Cardiac muscle cell (in vitro differentiated cells and primary cell): ENCODE data around the gene CCDC183. TPM values are rescaled to one million over a fixed set of nuclear protein-coding genes. Genes with fewer than 3 reads are reported as not detected.
"Not testable (repeated sequence)": the region's sequence is repeated elsewhere in the genome, so short reads cannot be mapped to it uniquely, and the experiment has no call there.

ENCODE experiments used
- DNase-seq, 2 donors: peaks; one replicate each; pipeline versions ENCODE4 v3.0.0 to v3.0.0-alpha.2; 2010 to 2017; ENCODE audit warnings: low read depth in 1 of 2, low spot score in 1 of 2
- H3K27ac ChIP-seq: fragments of 200-600 bp; sonication (generic); 2 replicates; pipeline ENCODE4 v1.5.1; 2016
- H3K27me3 ChIP-seq: fragments of 200-600 bp; sonication (generic); 2 replicates; pipeline ENCODE4 v1.6.0; 2016; ENCODE audit warnings: control low read depth
- H3K36me3 ChIP-seq: fragments of 200-600 bp; sonication (generic); 2 replicates; pipeline ENCODE4 v1.5.1; 2016; ENCODE audit warnings: control low read depth
- H3K4me1 ChIP-seq: fragments of 200-600 bp; sonication (generic); 2 replicates; pipeline ENCODE4 v1.8.1; 2017; ENCODE audit warnings: low read depth, mild to moderate bottlenecking, mixed run types
- H3K4me3 ChIP-seq: fragments of 200-600 bp; sonication (generic); 2 replicates; pipeline ENCODE4 v1.5.1; 2016; ENCODE audit warnings: mild to moderate bottlenecking
- H3K9me3 ChIP-seq: fragments of 200-600 bp; sonication (generic); 2 replicates; pipeline ENCODE4 v1.5.1; 2017; ENCODE audit warnings: low read depth, mild to moderate bottlenecking, control low read depth
- CTCF ChIP-seq: IDR thresholded peaks from 2 replicates; pipeline ENCODE4 v1.5.1; 2012; ENCODE audit warnings: low read depth, mild to moderate bottlenecking, low read length
- polyA plus RNA-seq: library from polyadenylated mRNA; unstranded; fragments of >200 nt; fragmentation: Nextera tagmentation; extraction: Ambion mirVana; gene quantifications from 2 replicates; pipeline ENCODE4 v1.2.1, GENCODE V29; 2016
- total RNA-seq: library from RNA; depleted of rRNA; stranded (reverse); fragments of >200 nt; gene quantifications from 2 replicates; pipeline ENCODE4 v1.2.3, GENCODE V29; 2016

CCDC183 gene
- total and polyA plus RNA-seq, 2 experiments from 2014 or later = 43.1 to 49.3 TPM

DNA sequence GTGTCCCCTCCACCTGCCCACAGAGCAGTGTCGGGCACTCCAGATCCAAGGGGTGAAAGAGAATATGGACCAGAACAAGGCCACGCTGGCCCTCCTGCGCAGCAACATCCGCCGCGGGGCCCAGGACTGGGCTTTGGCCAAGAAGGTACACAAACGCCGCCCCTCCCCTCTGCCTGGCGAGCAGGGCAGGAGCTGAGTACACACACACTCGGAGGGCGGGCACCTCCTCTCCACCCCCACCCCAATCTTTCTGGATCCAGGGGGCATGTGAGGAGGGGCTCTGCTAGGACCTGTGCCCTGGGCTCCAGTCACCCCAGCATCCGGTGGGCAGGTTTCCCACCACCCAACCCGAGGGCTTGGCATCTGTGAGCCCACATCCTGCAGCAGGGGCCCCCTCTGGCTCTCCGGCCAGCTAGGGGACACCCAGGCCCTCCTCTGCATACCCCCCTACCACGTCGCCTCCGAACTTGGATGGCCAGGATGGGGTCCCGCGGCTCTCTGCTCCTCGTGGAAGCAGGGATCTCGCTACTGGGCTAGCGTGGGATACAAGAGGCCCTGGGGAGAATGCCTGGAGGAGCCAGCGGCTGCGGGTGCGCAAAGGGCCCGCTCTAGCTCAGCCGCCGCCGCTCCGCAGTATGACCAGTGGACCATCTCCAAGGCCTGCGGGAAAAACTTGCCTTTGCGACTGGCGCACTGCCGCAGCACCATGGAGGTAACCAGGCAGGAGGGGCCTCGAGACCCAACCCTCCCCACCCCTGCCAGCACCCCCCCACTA lies 3.1 kb downstream of the CCDC183 start:
- H3K27ac ChIP-seq = peak overlapping the region; percentile 99
- H3K36me3 ChIP-seq = no peaks in the 10 kb centered on the region
- H3K4me1 ChIP-seq = peaks cover 42% of the 10 kb centered on the region
- peak overlapping the region; percentile 68 for H3K4me3 ChIP-seq
- no peaks in the 10 kb centered on the region for H3K9me3 ChIP-seq
- TF ChIP-seq CTCF = no peak
- no peaks in the 10 kb centered on the region for H3K27me3 ChIP-seq
- peak; percentile 13 to 45 for DNase-seq

- Histone ChIP-seq H3K27ac (peak overlapping the region; percentile 99), H3K27me3 (no peaks in the 10 kb centered on the region), H3K9me3 (no peaks in the 10 kb centered on the region), H3K4me1 (peaks cover 40% of the 10 kb centered on the region), H3K4me3 (peak overlapping the region; percentile 68), H3K36me3 (no peaks in the 10 kb centered on the region)
- DNase-seq = peak; percentile 71 to 97
- no peak for TF ChIP-seq CTCF
These were observed 3.9 kb downstream of the CCDC183 start for GRCh38 chr9:136799854-136800657.

- TF ChIP-seq CTCF = no peak
- DNase-seq = no peak
- Histone ChIP-seq H3K27ac (no peak overlapping the region), H3K4me3 (no peak overlapping the region), H3K36me3 (no peaks in the 10 kb centered on the region), H3K27me3 (no peaks in the 10 kb centered on the region), H3K9me3 (no peaks in the 10 kb centered on the region), H3K4me1 (peaks cover 24% of the 10 kb centered on the region)
These were observed 6.2 kb downstream of the CCDC183 start for GRCh38 chr9:136802321-136802720.

DNA sequence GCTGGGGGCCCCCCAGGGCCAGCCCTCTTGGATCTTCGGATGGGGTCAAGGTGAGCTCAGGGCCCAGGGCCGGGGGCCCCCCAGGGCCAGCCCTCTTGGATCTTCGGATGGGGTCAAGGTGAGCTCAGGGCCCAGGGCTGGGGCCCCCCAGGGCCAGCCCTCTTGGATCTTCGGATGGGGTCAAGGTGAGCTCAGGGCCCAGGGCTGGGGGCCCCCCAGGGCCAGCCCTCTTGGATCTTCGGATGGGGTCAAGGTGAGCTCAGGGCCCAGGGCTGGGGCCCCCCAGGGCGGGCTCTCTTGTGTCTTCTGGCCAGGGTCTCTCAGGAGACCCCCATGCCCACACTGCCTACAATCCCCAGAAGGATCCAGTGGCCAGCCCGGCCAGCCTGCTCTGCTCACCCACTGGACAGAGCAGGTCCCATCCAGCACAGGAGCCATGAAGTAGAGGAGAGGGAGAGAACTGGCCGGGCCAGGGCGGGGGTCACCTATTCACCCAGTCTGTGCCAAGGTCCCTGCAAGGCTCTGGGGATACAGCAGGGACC lies 6.9 kb downstream of the CCDC183 start:
- DNase-seq, H3K4me3 ChIP-seq, H3K36me3 ChIP-seq, H3K27me3 ChIP-seq, H3K9me3 ChIP-seq, H3K27ac ChIP-seq: not testable (repeated sequence)
- H3K4me1 ChIP-seq = peaks cover 18% of the 10 kb centered on the region

- DNase-seq = no peak
- no peak for TF ChIP-seq CTCF
- Histone ChIP-seq H3K4me1 (peaks cover 14% of the 10 kb centered on the region), H3K9me3 (no peaks in the 10 kb centered on the region), H3K4me3 (no peak overlapping the region), H3K36me3 (no peaks in the 10 kb centered on the region), H3K27me3 (no peaks in the 10 kb centered on the region), H3K27ac (no peak overlapping the region)
These were observed 7.7 kb downstream of the CCDC183 start for GRCh38 chr9:136803551-136804508.
